ENCODE results near the gene TLL1. TPM values are rescaled to one million over a fixed set of nuclear protein-coding genes. Genes with fewer than 3 reads are reported as not detected.

Gene TLL1
- polyA plus RNA-seq (ENCODE audit: insufficient read length) = 1.7 TPM

- DNase-seq = peak; percentile 53
These were observed at the start of gene TLL1 for GRCh38 chr4:165872461-165873297. TSS of gene TLL1 (plus strand) at chr4:165873237. CDS start at chr4:165873905, 668 bp downstream.

GRCh38 chr4:165826166-165826565 lies 46.9 kb upstream of the TLL1 start:
- DNase-seq = no peak

- DNase-seq = no peak
These were observed 46.0 kb upstream of the TLL1 start for GRCh38 chr4:165827018-165827417.

- DNase-seq = no peak
These were observed 44.1 kb upstream of the TLL1 start for GRCh38 chr4:165828928-165829327.

GRCh38 chr4:165834116-165834515 lies 38.9 kb upstream of the TLL1 start:
- DNase-seq = no peak

- DNase-seq = peak; percentile 14
These were observed 34.5 kb upstream of the TLL1 start for GRCh38 chr4:165838575-165838974.

GRCh38 chr4:165839615-165840333 lies 33.3 kb upstream of the TLL1 start:
- no peak for DNase-seq

- no peak for DNase-seq
These were observed 30.4 kb upstream of the TLL1 start for GRCh38 chr4:165842684-165843083.

GRCh38 chr4:165844161-165844560 lies 28.9 kb upstream of the TLL1 start:
- no peak for DNase-seq

GRCh38 chr4:165851256-165851655 lies 21.8 kb upstream of the TLL1 start:
- no peak for DNase-seq

- DNase-seq = no peak
These were observed 17.8 kb upstream of the TLL1 start for GRCh38 chr4:165855191-165855590.

- DNase-seq = no peak
These were observed 11.7 kb upstream of the TLL1 start for GRCh38 chr4:165861363-165861762.

GRCh38 chr4:165864271-165864670 lies 8.8 kb upstream of the TLL1 start:
- DNase-seq = no peak

GRCh38 chr4:165866019-165866650 lies 6.9 kb upstream of the TLL1 start:
- DNase-seq = no peak

GRCh38 chr4:165867961-165868360 lies 5.1 kb upstream of the TLL1 start:
- no peak for DNase-seq

- peak; percentile 54 for DNase-seq
These were observed 448 bp downstream of the TLL1 start for GRCh38 chr4:165873298-165874071.

- peak; percentile 29 for DNase-seq
These were observed 1.2 kb downstream of the TLL1 start for GRCh38 chr4:165874072-165874790.

GRCh38 chr4:165874791-165875371 lies 1.8 kb downstream of the TLL1 start:
- DNase-seq = peak; percentile 55

- no peak for DNase-seq
These were observed 2.4 kb downstream of the TLL1 start for GRCh38 chr4:165875446-165875845.

GRCh38 chr4:165877286-165877685 lies 4.2 kb downstream of the TLL1 start:
- no peak for DNase-seq

GRCh38 chr4:165879641-165880040 lies 6.6 kb downstream of the TLL1 start:
- peak; percentile 17 for DNase-seq

All from hindlimb muscle (tissue), 1 donor.